ENCODE results near the gene LKAAEAR1. TPM values are rescaled to one million over a fixed set of nuclear protein-coding genes. Genes with fewer than 3 reads are reported as not detected.
A peak's percentile ranks its signal among the peaks of the same experiment; 100 is the strongest.
"Not testable (repeated sequence)": the region's sequence is repeated elsewhere in the genome, so short reads cannot be mapped to it uniquely, and the experiment has no call there.

The LKAAEAR1 gene
- polyA plus RNA-seq, 2 of the 4 experiments (the other 2 are of a cell fraction), result 0.14 to 0.56 TPM

GRCh38 chr20:64119301-64119680, 35.1 kb upstream of the LKAAEAR1 start:
- FAIRE-seq (no peak), DNase-seq (ENCODE audit: low read depth in 1 of 2, low spot score in 1 of 2) (peak in 1 of 2 experiments; percentile 48), ATAC-seq (peak; percentile 21 to 43; a peak in 3 of 6 replicates)
- Histone ChIP-seq H3K27ac (no peak overlapping the region), H3K4me3 (no peak overlapping the region), H3K4me1 (no peaks in the 10 kb centered on the region), H3K9me3 (peaks cover 2% of the 10 kb centered on the region; the same call in 1 of the 3 replicates), H3K4me2 (no peak overlapping the region)
- ChIA-PET CTCF (interaction anchor here (0.8 to 5.8 kb wide), 20 partner anchors 10 to 581 kb away, joined by 3 to 121 read pairs (median 8); partner anchors contain the start of genes LKAAEAR1, NPBWR2, OPRL1 and PTK6), POLR2A (no interaction called here)
- WGBS (ENCODE audit: missing lambda C conversion rate), result 74% methylated on average over 8 of the region's 8 CpGs
- no peak for TF ChIP-seq RAD21 (conservative IDR thresholded peaks at IDR 0.05 in 1 of 2, IDR thresholded peaks at IDR 0.05 in 1 of 2)
- TF ChIP-seq ESRRA (IDR thresholded peaks at IDR 0.05; ENCODE audit: borderline replicate concordance, low read length), result no peak
- no peak for TF ChIP-seq CEBPB (IDR thresholded peaks at IDR 0.05)
- no peak for TF ChIP-seq CBX8 (IDR thresholded peaks at IDR 0.05)

GRCh38 chr20:64117432-64117777, 33.2 kb upstream of the LKAAEAR1 start:
- CTCF ChIA-PET, result interaction anchor here (0.6 to 7.6 kb wide), 4 partner anchors 16 to 78 kb away, joined by 3 to 58 read pairs (median 11); partner anchors contain the start of gene LKAAEAR1
- H3K9me3 ChIP-seq; FAIRE-seq; POLR2A ChIA-PET; DNase-seq (ENCODE audit: low read depth in 1 of 2, low spot score in 1 of 2); ATAC-seq; H3K4me1 ChIP-seq; H3K4me3 ChIP-seq; H3K4me2 ChIP-seq; H3K27ac ChIP-seq: not testable (repeated sequence)
- WGBS (ENCODE audit: missing lambda C conversion rate), result no CpG with 5 or more reads among the region's 6 CpGs

DNA sequence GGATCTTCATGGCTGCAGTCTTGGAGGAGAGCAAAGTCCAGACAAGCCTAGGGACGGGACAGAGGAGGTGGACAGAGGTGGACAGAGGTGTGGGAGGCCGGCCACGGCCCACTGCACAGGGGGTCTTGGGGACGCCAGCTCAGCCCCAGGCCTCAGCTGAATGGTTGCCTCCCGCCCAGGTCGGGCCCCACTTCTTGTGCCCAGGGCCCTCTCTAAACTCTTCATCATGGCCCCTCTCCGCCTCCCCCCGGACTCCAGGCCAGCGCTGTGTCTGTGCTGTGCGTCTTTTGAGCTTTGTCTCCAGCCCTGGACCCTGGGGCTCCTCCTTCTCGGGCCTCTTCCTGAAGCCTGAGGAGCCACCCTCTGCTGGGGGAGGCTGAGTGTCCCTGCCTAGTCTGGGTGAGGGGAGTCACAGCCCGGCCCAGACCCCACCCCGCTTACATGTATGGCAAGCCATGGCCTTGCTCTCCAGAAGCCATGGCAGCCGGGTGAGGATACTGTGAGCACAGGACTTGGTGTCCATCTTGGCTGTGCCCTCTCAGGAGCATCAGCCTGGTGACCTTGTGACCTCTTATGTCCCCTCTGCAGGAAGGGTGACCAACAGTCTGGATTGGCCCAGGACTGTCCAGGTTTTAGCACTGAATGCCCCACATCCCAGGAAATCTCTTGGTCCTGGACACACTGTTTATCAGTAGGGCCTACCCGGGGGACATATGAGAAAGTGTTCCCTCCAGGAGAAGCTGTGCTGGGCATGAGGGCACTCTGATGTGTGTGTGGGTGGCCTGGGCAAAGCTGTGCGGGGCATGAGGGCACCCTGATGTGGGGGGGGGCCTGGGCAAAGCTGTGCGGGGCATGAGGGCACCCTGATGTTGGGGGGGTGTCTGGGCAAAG, 32.6 kb upstream of the LKAAEAR1 start:
- Histone ChIP-seq H3K4me1 (no peaks in the 10 kb centered on the region), H3K27ac (no peak overlapping the region), H3K4me2 (no peak overlapping the region), H3K4me3 (no peak overlapping the region), H3K9me3 (no peaks in the 10 kb centered on the region)
- WGBS (ENCODE audit: missing lambda C conversion rate), result 57% methylated on average over 16 of the region's 17 CpGs
- DNase-seq (ENCODE audit: low read depth in 1 of 2, low spot score in 1 of 2) (no peak), FAIRE-seq (no peak), ATAC-seq (no peak)
- no peak for TF ChIP-seq FOSB (CRISPR knock-in tag; IDR thresholded peaks at IDR 0.05)
- no peak for TF ChIP-seq FOSL2 (IDR thresholded peaks at IDR 0.05)
- TF ChIP-seq FOSL2 (CRISPR knock-in tag; IDR thresholded peaks at IDR 0.05), result no peak
- TF ChIP-seq RNF2 (IDR thresholded peaks at IDR 0.05; ENCODE audit: borderline replicate concordance, low read depth), result no peak
- TF ChIP-seq FOXS1 (CRISPR knock-in tag; IDR thresholded peaks at IDR 0.05), result no peak
- TF ChIP-seq BHLHE40 (IDR thresholded peaks at IDR 0.05; ENCODE audit: low read depth, low read length), result no peak
- TF ChIP-seq HOXB5 (CRISPR knock-in tag; IDR thresholded peaks at IDR 0.05), result no peak
- no peak for TF ChIP-seq TFCP2L1 (CRISPR knock-in tag; IDR thresholded peaks at IDR 0.05)
- TF ChIP-seq, protein P1, sequence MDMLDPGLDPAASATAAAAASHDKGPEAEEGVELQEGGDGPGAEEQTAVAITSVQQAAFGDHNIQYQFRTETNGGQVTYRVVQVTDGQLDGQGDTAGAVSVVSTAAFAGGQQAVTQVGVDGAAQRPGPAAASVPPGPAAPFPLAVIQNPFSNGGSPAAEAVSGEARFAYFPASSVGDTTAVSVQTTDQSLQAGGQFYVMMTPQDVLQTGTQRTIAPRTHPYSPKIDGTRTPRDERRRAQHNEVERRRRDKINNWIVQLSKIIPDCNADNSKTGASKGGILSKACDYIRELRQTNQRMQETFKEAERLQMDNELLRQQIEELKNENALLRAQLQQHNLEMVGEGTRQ (IDR thresholded peaks at IDR 0.05), result no peak
- TF ChIP-seq SREBF2 (IDR thresholded peaks at IDR 0.05), result no peak
- no peak for TF ChIP-seq POLR2AphosphoS2 (conservative IDR thresholded peaks at IDR 0.05; ENCODE audit: low read length)
- TF ChIP-seq ESRRA (IDR thresholded peaks at IDR 0.05; ENCODE audit: borderline replicate concordance, low read length), result no peak
- POLR2A ChIA-PET, result no interaction called here
- CTCF ChIA-PET, result interaction anchor here (0.6 to 7.6 kb wide), 9 partner anchors 10 to 137 kb away, joined by 3 to 58 read pairs (median 4); partner anchors contain the start of genes LKAAEAR1 and NPBWR2

DNA sequence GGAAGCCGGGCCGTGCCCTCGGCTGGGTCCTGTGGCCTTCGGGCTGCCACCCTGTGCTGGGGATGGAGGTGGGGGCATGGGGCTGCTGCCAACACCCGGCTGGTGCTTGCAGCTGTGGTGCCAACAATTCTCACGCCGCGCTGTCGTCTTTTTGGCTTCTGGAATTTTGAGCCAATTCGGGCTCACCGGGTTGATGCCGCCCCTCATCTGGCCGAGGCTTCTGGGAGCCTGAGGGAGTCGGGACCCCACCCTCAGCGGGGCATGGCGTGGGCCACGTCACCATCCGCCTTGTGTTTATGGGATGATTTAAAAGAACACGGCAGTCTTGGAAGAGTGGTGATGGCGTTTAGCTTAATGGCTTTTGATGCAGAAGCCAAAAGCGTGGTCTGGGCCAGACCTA, 31.8 kb upstream of the LKAAEAR1 start:
- no peak overlapping the region for H3K4me2 ChIP-seq
- CTCF ChIA-PET, result interaction anchor here (0.6 to 7.6 kb wide), 9 partner anchors 9 to 136 kb away, joined by 3 to 58 read pairs (median 4); partner anchors contain the start of genes LKAAEAR1 and NPBWR2
- no peak for FAIRE-seq
- no peaks in the 10 kb centered on the region for H3K4me1 ChIP-seq
- H3K27ac ChIP-seq, result no peak overlapping the region
- 75% methylated on average over 20 of the region's 21 CpGs for WGBS (ENCODE audit: missing lambda C conversion rate)
- DNase-seq (ENCODE audit: low read depth in 1 of 2, low spot score in 1 of 2), result no peak
- ATAC-seq, result no peak
- no peak overlapping the region for H3K4me3 ChIP-seq
- POLR2A ChIA-PET, result interaction anchor here (1.3 kb wide), 1 partner anchor 32 kb away, joined by 4 read pairs; the partner anchor contains the start of gene LKAAEAR1
- no peak for TF ChIP-seq JUN (IDR thresholded peaks at IDR 0.05)
- no peak for TF ChIP-seq HOXB5 (CRISPR knock-in tag; IDR thresholded peaks at IDR 0.05)
- no peak for TF ChIP-seq BHLHE40 (IDR thresholded peaks at IDR 0.05; ENCODE audit: low read depth, low read length)
- no peak for TF ChIP-seq RCOR1 (IDR thresholded peaks at IDR 0.05; ENCODE audit: low read depth, low read length)
- no peaks in the 10 kb centered on the region for H3K9me3 ChIP-seq

All from A549 (cell line).